ENCODE results near the gene E2F2. TPM values are rescaled to one million over a fixed set of nuclear protein-coding genes. Genes with fewer than 3 reads are reported as not detected.

The E2F2 gene
- polyA plus RNA-seq, 1 donor: 2.8 TPM

GRCh38 chr1:23529146-23530086, 1.6 kb downstream of the E2F2 start:
- no peak for DNase-seq
- Histone ChIP-seq H3K4me3 (ENCODE audit: low read length) (no peak overlapping the region), H3K9me3 (ENCODE audit: control insufficient read depth, low read depth, low read length) (no peaks in the 10 kb centered on the region), H3K4me1 (ENCODE audit: control insufficient read depth, insufficient read depth, low read length) (peaks cover 88% of the 10 kb centered on the region), H3K27ac (ENCODE audit: low read length) (no peak overlapping the region), H3K27me3 (ENCODE audit: control insufficient read depth, insufficient read depth, low read length) (no peaks in the 10 kb centered on the region), H3K36me3 (ENCODE audit: control insufficient read depth, insufficient read depth, low read length) (no peaks in the 10 kb centered on the region)
- WGBS (ENCODE audit: insufficient coverage, low lambda C conversion rate): no CpG with 5 or more reads among the region's 8 CpGs

DNA sequence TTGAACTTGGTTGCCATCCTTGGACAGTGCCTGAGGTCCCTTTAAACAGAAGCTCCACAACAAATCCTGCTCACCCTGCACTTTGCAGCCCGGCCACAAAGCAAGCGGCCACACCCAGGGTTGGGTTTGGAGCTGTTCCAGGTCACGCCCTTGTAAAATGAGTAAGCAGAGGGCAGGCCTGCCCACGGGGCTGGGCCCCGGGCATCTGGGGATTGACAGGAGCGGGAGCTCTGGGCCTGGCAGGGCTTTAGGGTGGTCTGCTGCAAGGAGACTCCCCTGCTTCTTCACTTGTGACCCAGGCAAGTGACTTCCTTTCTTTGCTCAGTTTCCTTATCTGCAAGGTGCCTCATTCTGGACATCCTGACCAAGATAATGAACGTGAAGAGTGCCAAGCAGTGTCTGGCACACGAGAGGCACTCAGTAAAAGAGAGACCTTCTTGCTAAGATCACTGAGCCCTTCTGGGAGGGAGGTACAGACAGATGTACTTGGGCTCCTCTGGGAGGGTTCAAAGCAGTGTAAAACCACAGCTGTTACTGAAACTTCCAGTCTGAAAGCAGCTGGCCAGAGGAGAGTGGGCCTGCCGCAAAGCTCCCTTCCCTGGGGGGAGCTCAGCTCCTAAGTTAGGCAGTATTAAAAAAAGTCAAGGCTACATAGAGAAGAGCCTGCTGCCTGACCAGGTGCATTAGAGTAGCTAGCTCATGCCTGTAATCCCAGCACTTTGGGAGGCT, 2.6 kb downstream of the E2F2 start:
- H3K27me3 ChIP-seq (ENCODE audit: control insufficient read depth, insufficient read depth, low read length): no peaks in the 10 kb centered on the region
- H3K27ac ChIP-seq (ENCODE audit: low read length): peak overlapping the region; percentile 61
- H3K36me3 ChIP-seq (ENCODE audit: control insufficient read depth, insufficient read depth, low read length): no peaks in the 10 kb centered on the region
- DNase-seq: peak; percentile 90 to 96
- H3K9me3 ChIP-seq (ENCODE audit: control insufficient read depth, low read depth, low read length): no peaks in the 10 kb centered on the region
- no CpG with 5 or more reads among the region's 9 CpGs for WGBS (ENCODE audit: insufficient coverage, low lambda C conversion rate)
- no peak overlapping the region for H3K4me3 ChIP-seq (ENCODE audit: low read length)
- H3K4me1 ChIP-seq (ENCODE audit: control insufficient read depth, insufficient read depth, low read length): peaks cover 91% of the 10 kb centered on the region

DNA sequence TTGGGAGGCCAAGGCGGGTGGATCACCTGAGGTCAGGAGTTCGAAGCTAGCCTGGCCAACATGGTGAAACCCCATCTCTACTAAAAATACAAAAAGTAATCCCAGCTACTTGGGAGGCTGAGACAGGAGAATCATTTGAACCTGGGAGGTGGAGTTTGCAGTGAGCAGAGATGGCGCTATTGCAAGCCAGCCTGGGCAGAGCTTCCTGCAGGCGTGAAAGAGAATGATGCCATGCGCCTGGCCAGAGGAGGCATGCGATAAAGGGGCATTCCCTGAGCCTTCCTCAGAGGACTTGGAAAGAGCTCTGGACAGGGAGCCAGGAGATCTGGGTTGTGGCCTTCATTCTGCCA, 3.2 kb downstream of the E2F2 start:
- DNase-seq: no peak
- H3K27me3 ChIP-seq (ENCODE audit: control insufficient read depth, insufficient read depth, low read length): no peaks in the 10 kb centered on the region
- no peaks in the 10 kb centered on the region for H3K36me3 ChIP-seq (ENCODE audit: control insufficient read depth, insufficient read depth, low read length)
- WGBS (ENCODE audit: insufficient coverage, low lambda C conversion rate): no CpG with 5 or more reads among the region's 6 CpGs
- peaks cover 85% of the 10 kb centered on the region for H3K4me1 ChIP-seq (ENCODE audit: control insufficient read depth, insufficient read depth, low read length)
- no peaks in the 10 kb centered on the region for H3K9me3 ChIP-seq (ENCODE audit: control insufficient read depth, low read depth, low read length)
- H3K4me3 ChIP-seq (ENCODE audit: low read length): no peak overlapping the region
- peak overlapping the region; percentile 61 for H3K27ac ChIP-seq (ENCODE audit: low read length)

- DNase-seq: no peak
- no CpG with 5 or more reads among the region's 7 CpGs for WGBS (ENCODE audit: insufficient coverage, low lambda C conversion rate)
- peak overlapping the region; percentile 61 for H3K27ac ChIP-seq (ENCODE audit: low read length)
- no peak overlapping the region for H3K4me3 ChIP-seq (ENCODE audit: low read length)
- H3K9me3 ChIP-seq (ENCODE audit: control insufficient read depth, low read depth, low read length): no peaks in the 10 kb centered on the region
- H3K36me3 ChIP-seq (ENCODE audit: control insufficient read depth, insufficient read depth, low read length): no peaks in the 10 kb centered on the region
- H3K4me1 ChIP-seq (ENCODE audit: control insufficient read depth, insufficient read depth, low read length): peaks cover 80% of the 10 kb centered on the region
- no peaks in the 10 kb centered on the region for H3K27me3 ChIP-seq (ENCODE audit: control insufficient read depth, insufficient read depth, low read length)
Observed at GRCh38 chr1:23527366-23527765, 3.7 kb downstream of the E2F2 start.

GRCh38 chr1:23526329-23527041, 4.5 kb downstream of the E2F2 start:
- no peak for DNase-seq
- no peak overlapping the region for H3K27ac ChIP-seq (ENCODE audit: low read length)
- no peak overlapping the region for H3K4me3 ChIP-seq (ENCODE audit: low read length)
- H3K27me3 ChIP-seq (ENCODE audit: control insufficient read depth, insufficient read depth, low read length): no peaks in the 10 kb centered on the region
- no peaks in the 10 kb centered on the region for H3K9me3 ChIP-seq (ENCODE audit: control insufficient read depth, low read depth, low read length)
- no CpG with 5 or more reads among the region's 8 CpGs for WGBS (ENCODE audit: insufficient coverage, low lambda C conversion rate)
- H3K36me3 ChIP-seq (ENCODE audit: control insufficient read depth, insufficient read depth, low read length): no peaks in the 10 kb centered on the region
- peaks cover 71% of the 10 kb centered on the region for H3K4me1 ChIP-seq (ENCODE audit: control insufficient read depth, insufficient read depth, low read length)

- no CpG with 5 or more reads among the region's 5 CpGs for WGBS (ENCODE audit: insufficient coverage, low lambda C conversion rate)
- Histone ChIP-seq H3K27ac (ENCODE audit: low read length) (peak overlapping the region; percentile 65), H3K4me3 (ENCODE audit: low read length) (no peak overlapping the region), H3K36me3 (ENCODE audit: control insufficient read depth, insufficient read depth, low read length) (peaks cover 3% of the 10 kb centered on the region), H3K4me1 (ENCODE audit: control insufficient read depth, insufficient read depth, low read length) (peaks cover 69% of the 10 kb centered on the region), H3K27me3 (ENCODE audit: control insufficient read depth, insufficient read depth, low read length) (no peaks in the 10 kb centered on the region), H3K9me3 (ENCODE audit: control insufficient read depth, low read depth, low read length) (no peaks in the 10 kb centered on the region)
- peak in 1 of 2 donors; percentile 46 for DNase-seq
Observed at GRCh38 chr1:23525558-23526250, 5.3 kb downstream of the E2F2 start.

DNA sequence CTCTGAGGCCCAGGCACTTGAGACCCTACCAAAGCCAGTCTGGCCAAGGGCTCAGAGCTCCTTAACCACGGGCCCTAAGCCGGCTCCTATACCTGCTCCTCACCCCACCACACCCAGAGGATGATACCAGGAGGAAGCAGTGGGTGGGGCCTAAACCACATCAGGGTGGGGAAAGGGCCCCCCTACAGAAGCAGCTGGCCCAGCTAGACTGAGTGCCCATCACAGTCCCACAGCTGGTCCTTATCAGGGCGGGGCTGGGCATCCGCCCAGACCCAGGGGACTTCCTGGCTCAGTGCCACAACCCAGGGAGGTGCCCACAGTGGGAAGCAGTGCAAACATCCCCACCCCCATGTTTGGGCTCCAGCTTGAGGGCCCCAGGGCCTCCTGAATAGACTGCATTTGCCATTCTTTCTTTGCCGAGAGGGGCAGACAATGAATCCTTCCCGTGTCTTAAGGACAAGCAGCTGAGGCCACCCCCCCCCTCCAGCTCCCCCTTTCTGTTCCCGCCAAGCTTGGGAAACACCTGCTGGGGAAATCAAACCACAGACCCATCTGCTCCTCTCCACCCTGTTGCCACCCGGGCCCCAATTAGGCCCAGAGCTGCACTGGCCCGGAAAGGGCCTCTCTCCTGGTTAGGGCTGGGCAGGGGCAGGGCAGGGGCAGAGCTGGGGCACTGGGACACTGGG, 6.2 kb downstream of the E2F2 start:
- Histone ChIP-seq H3K27ac (ENCODE audit: low read length) (peak overlapping the region; percentile 65), H3K9me3 (ENCODE audit: control insufficient read depth, low read depth, low read length) (no peaks in the 10 kb centered on the region), H3K27me3 (ENCODE audit: control insufficient read depth, insufficient read depth, low read length) (no peaks in the 10 kb centered on the region), H3K4me3 (ENCODE audit: low read length) (no peak overlapping the region), H3K36me3 (ENCODE audit: control insufficient read depth, insufficient read depth, low read length) (peaks cover 3% of the 10 kb centered on the region), H3K4me1 (ENCODE audit: control insufficient read depth, insufficient read depth, low read length) (peaks cover 62% of the 10 kb centered on the region)
- no CpG with 5 or more reads among the region's 9 CpGs for WGBS (ENCODE audit: insufficient coverage, low lambda C conversion rate)
- DNase-seq: peak; percentile 53 to 77

GRCh38 chr1:23524163-23524562, 6.9 kb downstream of the E2F2 start:
- WGBS (ENCODE audit: insufficient coverage, low lambda C conversion rate): no CpG with 5 or more reads among the region's 3 CpGs
- DNase-seq: peak in 1 of 2 donors; percentile 53
- Histone ChIP-seq H3K9me3 (ENCODE audit: control insufficient read depth, low read depth, low read length) (no peaks in the 10 kb centered on the region), H3K4me3 (ENCODE audit: low read length) (no peak overlapping the region), H3K27ac (ENCODE audit: low read length) (peak overlapping the region; percentile 65), H3K36me3 (ENCODE audit: control insufficient read depth, insufficient read depth, low read length) (peaks cover 3% of the 10 kb centered on the region), H3K27me3 (ENCODE audit: control insufficient read depth, insufficient read depth, low read length) (no peaks in the 10 kb centered on the region), H3K4me1 (ENCODE audit: control insufficient read depth, insufficient read depth, low read length) (peaks cover 55% of the 10 kb centered on the region)

DNA sequence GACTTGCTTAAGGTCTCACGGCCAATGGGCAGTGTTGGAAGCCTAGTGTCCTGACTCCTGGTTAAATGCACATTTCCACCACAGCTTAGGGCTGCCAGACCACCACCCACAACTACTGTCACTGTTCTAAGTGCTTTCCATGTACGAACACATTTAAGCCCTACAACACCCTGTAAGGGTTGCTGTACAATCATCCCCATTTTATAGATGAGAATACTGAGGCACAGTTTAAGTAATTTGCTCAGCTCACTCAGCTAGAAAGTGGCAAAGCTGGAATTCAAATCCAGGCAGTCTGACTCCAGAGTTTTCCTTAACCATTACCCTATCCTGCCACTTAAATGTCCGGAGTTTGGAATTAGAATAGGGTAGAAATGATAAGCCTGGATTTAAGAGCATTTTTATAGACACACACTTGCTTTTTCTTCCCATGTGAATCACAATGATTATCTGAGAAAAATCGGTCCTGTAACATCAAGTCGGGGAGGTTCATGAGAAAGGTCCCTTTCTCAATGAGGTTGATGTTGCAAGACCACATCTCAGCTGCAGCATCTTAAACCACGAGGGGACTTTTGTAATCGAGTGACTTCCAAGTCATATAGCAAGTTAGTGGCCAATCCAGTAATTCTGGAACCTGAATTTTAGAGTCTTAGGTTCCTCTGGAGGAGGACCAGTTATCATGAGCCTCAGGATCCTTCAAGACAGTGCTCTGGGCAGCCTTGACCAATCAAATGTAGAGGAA, 8.6 kb downstream of the E2F2 start:
- peaks cover 38% of the 10 kb centered on the region for H3K4me1 ChIP-seq (ENCODE audit: control insufficient read depth, insufficient read depth, low read length)
- H3K36me3 ChIP-seq (ENCODE audit: control insufficient read depth, insufficient read depth, low read length): peaks cover 10% of the 10 kb centered on the region
- no peak overlapping the region for H3K4me3 ChIP-seq (ENCODE audit: low read length)
- no peak overlapping the region for H3K27ac ChIP-seq (ENCODE audit: low read length)
- 96% methylated on average over 3 of the region's 7 CpGs for WGBS (ENCODE audit: insufficient coverage, low lambda C conversion rate)
- H3K9me3 ChIP-seq (ENCODE audit: control insufficient read depth, low read depth, low read length): no peaks in the 10 kb centered on the region
- no peak for DNase-seq
- no peaks in the 10 kb centered on the region for H3K27me3 ChIP-seq (ENCODE audit: control insufficient read depth, insufficient read depth, low read length)
